ENCODE results near the gene CAV3.

Gene CAV3

GRCh38 chr3:8775602-8776001, 42.0 kb downstream of the CAV3 start:
- H3K36me3 ChIP-seq (ENCODE audit: control insufficient read depth in 2 of 2, insufficient read depth in 1 of 2, low read length in 2 of 2) = no peaks in the 10 kb centered on the region
- H3K4me1 ChIP-seq (ENCODE audit: control insufficient read depth, insufficient read depth, low read length) = no peaks in the 10 kb centered on the region
- no peak overlapping the region for H3K4me3 ChIP-seq (ENCODE audit: low read depth, low read length)
- no peak overlapping the region for H3K27ac ChIP-seq (ENCODE audit: extremely low read depth, low read depth, low read length)
- TF ChIP-seq ZNF280D (tag by site-specific recombination; IDR thresholded peaks at IDR 0.05) = no peak
- TF ChIP-seq ZSCAN16 (tag by site-specific recombination; IDR thresholded peaks at IDR 0.05) = no peak
- TF ChIP-seq SCRT1 (tag by site-specific recombination; IDR thresholded peaks at IDR 0.05; ENCODE audit: borderline replicate concordance) = no peak
- no peak for TF ChIP-seq ZNF266 (tag by site-specific recombination; IDR thresholded peaks at IDR 0.05; ENCODE audit: low read depth)
- TF ChIP-seq ZBTB21 (tag by site-specific recombination; IDR thresholded peaks at IDR 0.05) = no peak
- TF ChIP-seq PRDM10 (tag by site-specific recombination; IDR thresholded peaks at IDR 0.05) = no peak
- no peak for TF ChIP-seq ZNF132 (tag by site-specific recombination; IDR thresholded peaks at IDR 0.05; ENCODE audit: borderline replicate concordance)
- TF ChIP-seq KLF16 (tag by site-specific recombination; IDR thresholded peaks at IDR 0.05) = no peak
- TF ChIP-seq ZNF221 (tag by site-specific recombination; IDR thresholded peaks at IDR 0.05; ENCODE audit: borderline replicate concordance) = no peak
- no peak for TF ChIP-seq ZNF521 (tag by site-specific recombination; IDR thresholded peaks at IDR 0.05)
- no peak for TF ChIP-seq MYNN (tag by site-specific recombination; IDR thresholded peaks at IDR 0.05; ENCODE audit: borderline replicate concordance)
- no peak for TF ChIP-seq ZNF214 (tag by site-specific recombination; IDR thresholded peaks at IDR 0.05; ENCODE audit: borderline replicate concordance)
- ChIA-PET POLR2A (no interaction called here), CTCF (interaction anchor here (0.9 kb wide), 1 partner anchor 112 kb away, joined by 4 read pairs; no protein-coding TSS in a partner anchor)
- no peaks in the 10 kb centered on the region for H3K9me3 ChIP-seq (ENCODE audit: control insufficient read depth, insufficient read depth, low read depth, low read length)

- no peak overlapping the region for H3K4me3 ChIP-seq (ENCODE audit: low read depth, low read length)
- no peaks in the 10 kb centered on the region for H3K4me1 ChIP-seq (ENCODE audit: control insufficient read depth, insufficient read depth, low read length)
- POLR2A ChIA-PET = no interaction called here
- H3K27ac ChIP-seq (ENCODE audit: extremely low read depth, low read depth, low read length) = no peak overlapping the region
- CTCF ChIA-PET = interaction anchor here (0.6 kb wide), 1 partner anchor 166 kb away, joined by 4 read pairs; no protein-coding TSS in a partner anchor
- H3K9me3 ChIP-seq (ENCODE audit: control insufficient read depth, insufficient read depth, low read depth, low read length) = no peaks in the 10 kb centered on the region
- no peaks in the 10 kb centered on the region for H3K36me3 ChIP-seq (ENCODE audit: control insufficient read depth in 2 of 2, insufficient read depth in 1 of 2, low read length in 2 of 2)
- TF ChIP-seq ZBTB26 (tag by site-specific recombination; optimal IDR thresholded peaks at IDR 0.05) = no peak
- no peak for TF ChIP-seq ZNF707 (tag by site-specific recombination; IDR thresholded peaks at IDR 0.05)
- TF ChIP-seq ZNF600 (tag by site-specific recombination; IDR thresholded peaks at IDR 0.05) = no peak
- no peak for TF ChIP-seq ZBTB11 (tag by site-specific recombination; conservative IDR thresholded peaks at IDR 0.05; ENCODE audit: low read depth)
- no peak for TF ChIP-seq ZNF239 (tag by site-specific recombination; IDR thresholded peaks at IDR 0.05)
- no peak for TF ChIP-seq ZNF248 (tag by site-specific recombination; IDR thresholded peaks at IDR 0.05)
- TF ChIP-seq ZNF645 (tag by site-specific recombination; IDR thresholded peaks at IDR 0.05) = no peak
Observed at GRCh38 chr3:8776406-8776805, 42.8 kb downstream of the CAV3 start.
